ENCODE measurements around the gene NOTCH3. TPM values are rescaled to one million over a fixed set of nuclear protein-coding genes. Genes with fewer than 3 reads are reported as not detected.

NOTCH3 gene
- total and polyA plus RNA-seq, 2 donors (not counting 1 experiment from before 2014, with no cell fraction given), result 26.4 to 42.6 TPM

DNA sequence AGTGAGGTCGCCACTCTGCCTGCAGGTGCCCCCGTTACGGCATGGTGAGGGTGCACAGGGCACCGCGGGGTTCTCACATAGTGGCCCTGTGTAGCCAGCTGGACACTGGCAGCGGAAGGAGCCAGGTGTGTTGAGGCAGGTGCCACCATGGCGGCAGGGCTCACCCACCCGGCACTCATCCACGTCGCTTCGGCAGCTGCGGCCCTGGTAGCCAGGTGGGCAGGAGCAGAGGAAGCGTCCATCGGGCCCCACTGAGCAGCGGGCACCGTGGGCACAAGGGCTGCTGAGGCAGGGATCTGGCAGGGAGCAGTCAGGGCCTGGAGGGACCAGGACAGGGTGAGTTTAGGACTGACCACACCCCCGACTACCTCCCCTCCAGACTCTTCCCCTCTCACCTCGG is 8.8 kb downstream of the NOTCH3 start:
- no peaks in the 10 kb centered on the region for H3K9me3 ChIP-seq (ENCODE audit: control insufficient read depth, insufficient read depth, low read depth, low read length)
- H3K9ac ChIP-seq (ENCODE audit: insufficient read depth, low read length), result no peak overlapping the region
- peaks cover 10% of the 10 kb centered on the region for H3K36me3 ChIP-seq (ENCODE audit: control insufficient read depth, insufficient read depth, low read length)
- TF ChIP-seq, protein P1, sequence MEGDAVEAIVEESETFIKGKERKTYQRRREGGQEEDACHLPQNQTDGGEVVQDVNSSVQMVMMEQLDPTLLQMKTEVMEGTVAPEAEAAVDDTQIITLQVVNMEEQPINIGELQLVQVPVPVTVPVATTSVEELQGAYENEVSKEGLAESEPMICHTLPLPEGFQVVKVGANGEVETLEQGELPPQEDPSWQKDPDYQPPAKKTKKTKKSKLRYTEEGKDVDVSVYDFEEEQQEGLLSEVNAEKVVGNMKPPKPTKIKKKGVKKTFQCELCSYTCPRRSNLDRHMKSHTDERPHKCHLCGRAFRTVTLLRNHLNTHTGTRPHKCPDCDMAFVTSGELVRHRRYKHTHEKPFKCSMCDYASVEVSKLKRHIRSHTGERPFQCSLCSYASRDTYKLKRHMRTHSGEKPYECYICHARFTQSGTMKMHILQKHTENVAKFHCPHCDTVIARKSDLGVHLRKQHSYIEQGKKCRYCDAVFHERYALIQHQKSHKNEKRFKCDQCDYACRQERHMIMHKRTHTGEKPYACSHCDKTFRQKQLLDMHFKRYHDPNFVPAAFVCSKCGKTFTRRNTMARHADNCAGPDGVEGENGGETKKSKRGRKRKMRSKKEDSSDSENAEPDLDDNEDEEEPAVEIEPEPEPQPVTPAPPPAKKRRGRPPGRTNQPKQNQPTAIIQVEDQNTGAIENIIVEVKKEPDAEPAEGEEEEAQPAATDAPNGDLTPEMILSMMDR (conservative IDR thresholded peaks at IDR 0.05 in 1 of 2, IDR thresholded peaks at IDR 0.05 in 1 of 2; ENCODE audit: low read depth in 1 of 2, low read length in 2 of 2), result no peak
- TF ChIP-seq EZH2 (IDR thresholded peaks at IDR 0.05; ENCODE audit: low read length, missing control alignments), result no peak
- no peak overlapping the region for H3K27ac ChIP-seq (ENCODE audit: insufficient read depth, low read length)
- no peak for DNase-seq (ENCODE audit: low read depth in 2 of 2)
- H3K4me2 ChIP-seq (ENCODE audit: extremely low read depth, insufficient read depth, low read length), result no peak overlapping the region
- H3K79me2 ChIP-seq (ENCODE audit: control insufficient read depth, insufficient read depth, low read length), result no peaks in the 10 kb centered on the region
- no peaks in the 10 kb centered on the region for H3K27me3 ChIP-seq (ENCODE audit: control insufficient read depth, insufficient read depth, low read length)
- no peaks in the 10 kb centered on the region for H4K20me1 ChIP-seq (ENCODE audit: control insufficient read depth, extremely low read depth, insufficient read depth, low read length)
- no peak overlapping the region for H3K4me3 ChIP-seq (replicated peaks in 1 of 4; ENCODE audit: control extremely low read depth in 1 of 4, insufficient read depth in 1 of 4, low read depth in 3 of 4, low read length in 4 of 4)
- H3K4me1 ChIP-seq (ENCODE audit: control insufficient read depth, extremely low read depth, insufficient read depth, low read length), result peaks cover 9% of the 10 kb centered on the region
- H2AFZ ChIP-seq (ENCODE audit: low read length), result no peak overlapping the region

DNA sequence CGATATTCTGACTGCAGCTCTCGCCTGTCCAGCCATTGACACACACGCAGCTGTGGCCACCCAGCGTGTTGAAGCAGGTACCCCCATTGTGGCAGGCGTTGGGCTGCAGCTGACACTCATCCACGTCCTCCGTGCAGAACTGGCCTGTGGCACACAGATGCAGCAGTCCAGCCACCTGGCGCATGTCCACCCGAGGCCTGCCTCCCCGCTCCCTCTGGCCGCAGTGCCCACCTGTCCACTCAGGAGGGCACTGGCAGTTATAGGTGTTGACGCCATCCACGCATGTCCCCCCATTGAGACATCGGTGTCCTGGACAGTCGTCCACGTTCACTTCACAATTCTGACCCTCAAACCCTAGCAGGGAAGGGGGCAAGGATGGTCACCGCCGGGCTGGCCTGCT is 9.3 kb downstream of the NOTCH3 start:
- DNase-seq (ENCODE audit: low read depth in 2 of 2), result no peak

DNA sequence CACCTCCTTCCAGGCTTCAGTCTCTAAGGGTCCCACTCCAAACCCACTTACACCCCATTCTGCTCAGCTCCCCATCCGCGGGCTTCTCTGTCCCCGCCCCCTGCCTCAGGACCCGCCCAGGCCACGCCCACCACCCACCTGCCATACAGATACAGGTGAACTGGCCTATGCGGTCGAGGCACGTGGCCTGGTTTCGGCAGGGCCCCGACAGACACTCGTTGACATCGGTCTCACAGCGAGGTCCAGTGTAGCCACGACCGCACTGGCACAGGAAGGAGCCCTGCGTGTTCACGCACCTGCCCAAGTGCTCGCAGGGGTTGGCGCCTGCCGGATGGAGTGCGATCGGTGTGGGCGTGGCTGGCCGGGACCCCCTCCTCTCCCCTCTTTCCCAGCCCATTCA is 11.9 kb downstream of the NOTCH3 start:
- peaks cover 15% of the 10 kb centered on the region for H3K36me3 ChIP-seq (ENCODE audit: control insufficient read depth, insufficient read depth, low read length)
- no peak overlapping the region for H2AFZ ChIP-seq (ENCODE audit: low read length)
- TF ChIP-seq, protein P1 (conservative IDR thresholded peaks at IDR 0.05 in 1 of 2, IDR thresholded peaks at IDR 0.05 in 1 of 2; ENCODE audit: low read depth in 1 of 2, low read length in 2 of 2), result no peak
- TF ChIP-seq EZH2 (IDR thresholded peaks at IDR 0.05; ENCODE audit: low read length, missing control alignments), result no peak

More for the DNA sequence above, 9.3 kb downstream of the NOTCH3 start:
- H3K36me3 ChIP-seq (ENCODE audit: control insufficient read depth, insufficient read depth, low read length), result peaks cover 13% of the 10 kb centered on the region
- no peaks in the 10 kb centered on the region for H3K9me3 ChIP-seq (ENCODE audit: control insufficient read depth, insufficient read depth, low read depth, low read length)
- H3K79me2 ChIP-seq (ENCODE audit: control insufficient read depth, insufficient read depth, low read length), result no peaks in the 10 kb centered on the region
- no peak overlapping the region for H2AFZ ChIP-seq (ENCODE audit: low read length)
- no peak overlapping the region for H3K27ac ChIP-seq (ENCODE audit: insufficient read depth, low read length)
- no peak overlapping the region for H3K9ac ChIP-seq (ENCODE audit: insufficient read depth, low read length)
- no peak for TF ChIP-seq EZH2 (IDR thresholded peaks at IDR 0.05; ENCODE audit: low read length, missing control alignments)
- TF ChIP-seq, protein P1 (conservative IDR thresholded peaks at IDR 0.05 in 1 of 2, IDR thresholded peaks at IDR 0.05 in 1 of 2; ENCODE audit: low read depth in 1 of 2, low read length in 2 of 2), result no peak
- H3K4me1 ChIP-seq (ENCODE audit: control insufficient read depth, extremely low read depth, insufficient read depth, low read length), result peaks cover 8% of the 10 kb centered on the region
- H3K4me2 ChIP-seq (ENCODE audit: extremely low read depth, insufficient read depth, low read length), result no peak overlapping the region
- H3K4me3 ChIP-seq (replicated peaks in 1 of 4; ENCODE audit: control extremely low read depth in 1 of 4, insufficient read depth in 1 of 4, low read depth in 3 of 4, low read length in 4 of 4), result no peak overlapping the region
- H3K27me3 ChIP-seq (ENCODE audit: control insufficient read depth, insufficient read depth, low read length), result no peaks in the 10 kb centered on the region
- no peaks in the 10 kb centered on the region for H4K20me1 ChIP-seq (ENCODE audit: control insufficient read depth, extremely low read depth, insufficient read depth, low read length)

More for the DNA sequence above, 11.9 kb downstream of the NOTCH3 start:
- Histone ChIP-seq H3K4me3 (replicated peaks in 1 of 4; ENCODE audit: control extremely low read depth in 1 of 4, insufficient read depth in 1 of 4, low read depth in 3 of 4, low read length in 4 of 4) (no peak overlapping the region), H3K9me3 (ENCODE audit: control insufficient read depth, insufficient read depth, low read depth, low read length) (no peaks in the 10 kb centered on the region), H3K4me2 (ENCODE audit: extremely low read depth, insufficient read depth, low read length) (no peak overlapping the region), H3K9ac (ENCODE audit: insufficient read depth, low read length) (no peak overlapping the region), H3K27ac (ENCODE audit: insufficient read depth, low read length) (no peak overlapping the region), H4K20me1 (ENCODE audit: control insufficient read depth, extremely low read depth, insufficient read depth, low read length) (no peaks in the 10 kb centered on the region), H3K4me1 (ENCODE audit: control insufficient read depth, extremely low read depth, insufficient read depth, low read length) (no peaks in the 10 kb centered on the region), H3K79me2 (ENCODE audit: control insufficient read depth, insufficient read depth, low read length) (no peaks in the 10 kb centered on the region), H3K27me3 (ENCODE audit: control insufficient read depth, insufficient read depth, low read length) (no peaks in the 10 kb centered on the region)
- DNase-seq (ENCODE audit: low read depth in 2 of 2), result no peak
